GM03348 (cell line): Measurements from ENCODE around the gene HERPUD2.
"Not testable (repeated sequence)": the region's sequence is repeated elsewhere in the genome, so short reads cannot be mapped to it uniquely, and the experiment has no call there.

Experiments
- DNase-seq: peaks from one replicate; pipeline ENCODE4 v3.0.0; 2012; ENCODE audit warnings: low spot score

The HERPUD2 gene

GRCh38 chr7:35604595-35604994 lies 90.3 kb downstream of the HERPUD2 start:
- no peak for DNase-seq

DNA sequence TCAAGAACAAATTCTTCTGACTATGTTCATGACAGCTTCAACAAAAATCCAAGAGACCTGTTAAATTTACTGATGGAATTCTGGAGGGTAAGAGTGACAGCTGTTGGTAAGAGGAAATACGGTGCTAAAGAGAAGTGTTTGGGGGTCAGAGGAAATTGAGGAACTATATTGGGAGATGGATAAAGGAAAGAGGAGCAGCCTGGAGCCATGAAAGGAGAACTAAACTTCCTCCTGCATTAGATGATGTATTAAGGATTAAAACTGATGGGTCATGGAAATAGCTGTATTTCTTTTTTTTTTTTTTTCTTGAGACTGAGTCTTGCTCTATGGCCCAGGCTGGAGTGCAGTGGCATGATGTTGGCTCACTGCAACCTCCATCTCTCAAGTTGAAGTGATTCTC lies 95.3 kb downstream of the HERPUD2 start:
- DNase-seq = no peak

GRCh38 chr7:35599061-35599460 lies 95.9 kb downstream of the HERPUD2 start:
- no peak for DNase-seq

GRCh38 chr7:35596061-35596460 lies 98.9 kb downstream of the HERPUD2 start:
- DNase-seq = peak; percentile 50

DNA sequence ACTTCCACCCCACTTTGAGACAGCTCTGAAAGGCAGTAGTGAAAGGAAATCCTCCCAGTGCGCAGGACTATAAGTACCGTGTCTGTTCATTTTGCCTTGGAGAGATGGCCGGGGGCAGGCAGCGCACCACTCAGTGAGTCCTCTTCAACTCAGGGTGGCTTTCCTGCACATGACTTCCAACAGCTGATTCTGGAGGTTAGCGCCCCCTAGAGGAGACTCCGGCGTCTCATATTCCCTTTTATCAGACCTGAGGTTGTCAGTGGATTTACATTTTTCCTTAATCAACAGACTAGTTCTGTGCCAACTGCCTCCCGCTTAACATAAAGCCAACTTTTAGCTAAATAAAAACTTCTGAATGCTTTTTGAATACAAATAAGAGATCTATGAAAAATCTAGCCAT lies 101.0 kb downstream of the HERPUD2 start:
- DNase-seq = no peak

- DNase-seq = no peak
These were observed 106.3 kb downstream of the HERPUD2 start for GRCh38 chr7:35588647-35589046.

GRCh38 chr7:35584990-35585389 lies 109.9 kb downstream of the HERPUD2 start:
- DNase-seq = no peak

DNA sequence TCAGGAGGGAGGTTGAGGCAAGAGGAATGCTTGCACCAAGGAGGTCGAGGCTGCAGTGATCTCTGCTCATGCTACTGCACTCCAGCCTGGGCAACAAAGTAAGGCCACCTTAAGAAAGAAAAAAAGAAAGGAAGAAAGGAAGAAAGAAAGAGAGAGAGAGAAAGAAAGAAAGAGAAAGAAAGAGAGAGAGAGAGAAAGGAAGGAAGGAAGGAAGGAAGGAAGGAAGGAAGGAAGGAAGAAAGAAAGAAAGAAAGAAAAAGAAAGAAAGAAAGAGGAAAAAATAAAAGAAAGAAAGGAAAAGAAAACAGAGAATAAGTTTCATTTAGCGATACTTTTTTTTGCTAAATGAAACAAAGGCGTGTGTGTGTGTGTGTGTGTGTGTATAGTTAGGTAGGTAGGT lies 110.4 kb downstream of the HERPUD2 start:
- DNase-seq = not testable (repeated sequence)
